OCI-LY1 (cell line): ENCODE results near the gene KCNH4.
A peak's percentile ranks its signal among the peaks of the same experiment; 100 is the strongest.

Source experiments
- H2AFZ ChIP-seq: fragments of 200-600 bp; sonication (generic), shearing (Covaris generic); 2 replicates; pipeline ENCODE4 v1.6.0; 2014; ENCODE audit warnings: antibody characterized with exemption, mild to moderate bottlenecking, low read length
- H3F3A ChIP-seq: fragments of 200-600 bp; sonication (generic), shearing (Covaris generic); 2 replicates; pipeline ENCODE4 v1.6.0; 2014; ENCODE audit warnings: mild to moderate bottlenecking, antibody characterized with exemption, low read length, moderate library complexity; ENCODE audit not compliant: insufficient read depth
- H3K27ac ChIP-seq: fragments of 200-600 bp; sonication (generic); 2 replicates; pipeline ENCODE4 v1.5.1; 2014; ENCODE audit warnings: low read length, mixed run types, mild to moderate bottlenecking, low read depth; ENCODE audit not compliant: poor library complexity, severe bottlenecking
- H3K27me3 ChIP-seq: fragments of 200-600 bp; sonication (generic); 2 replicates; pipeline ENCODE4 v1.6.0; 2014; ENCODE audit warnings: antibody characterized with exemption, mild to moderate bottlenecking, low read length, moderate library complexity; ENCODE audit not compliant: insufficient read depth
- H3K36me3 ChIP-seq: fragments of 200-600 bp; sonication (generic); 2 replicates; pipeline ENCODE4 v1.6.1; 2014; ENCODE audit warnings: mild to moderate bottlenecking, antibody characterized with exemption, low read length, moderate library complexity, mixed read lengths; ENCODE audit not compliant: insufficient read depth
- H3K4me1 ChIP-seq: fragments of 200-600 bp; sonication (generic); 2 replicates; pipeline ENCODE4 v1.5.1; 2014; ENCODE audit warnings: mild to moderate bottlenecking, low read length, moderate library complexity; ENCODE audit not compliant: insufficient read depth, severe bottlenecking
- H3K4me2 ChIP-seq: fragments of 200-600 bp; sonication (generic), shearing (Covaris generic); 2 replicates; pipeline ENCODE4 v1.6.1; 2014; ENCODE audit warnings: low read length
- H3K4me3 ChIP-seq: fragments of 200-600 bp; sonication (generic); 2 replicates; pipeline ENCODE4 v1.5.1; 2014; ENCODE audit warnings: low read length, low read depth, mild to moderate bottlenecking, mixed read lengths; ENCODE audit not compliant: poor library complexity, severe bottlenecking
- H3K79me2 ChIP-seq: fragments of 200-600 bp; shearing (Covaris generic); 2 replicates; pipeline ENCODE4 v1.6.1; 2016; ENCODE audit warnings: mixed run types, low read length, mixed read lengths; ENCODE audit not compliant: insufficient read depth
- H3K9ac ChIP-seq: fragments of 200-600 bp; sonication (generic), shearing (Covaris generic); 2 replicates; pipeline ENCODE4 v1.6.1; 2014; ENCODE audit warnings: mild to moderate bottlenecking, low read length, mixed read lengths
- H3K9me2 ChIP-seq: fragments of 200-600 bp; sonication (generic), shearing (Covaris generic); 2 replicates; pipeline ENCODE4 v1.6.1; 2014; ENCODE audit warnings: low read depth, mild to moderate bottlenecking, low read length, mixed read lengths
- H3K9me3 ChIP-seq: fragments of 200-600 bp; shearing (Covaris generic); 2 replicates; pipeline ENCODE4 v1.6.1; 2014; ENCODE audit warnings: low read length, mixed read lengths
- H4K20me1 ChIP-seq: fragments of 200-600 bp; sonication (generic), shearing (Covaris generic); 2 replicates; pipeline ENCODE4 v1.6.0; 2016; ENCODE audit warnings: mild to moderate bottlenecking, low read length; ENCODE audit not compliant: insufficient read depth
- EZH2 ChIP-seq: fragments of 200-600 bp; sonication (generic), shearing (Covaris generic); IDR thresholded peaks from 2 replicates; pipeline ENCODE4 v1.8.0; 2017; ENCODE audit warnings: borderline replicate concordance, mixed run types, mild to moderate bottlenecking, antibody characterized with exemption, low read length, moderate library complexity, mixed read lengths
- TF ChIP-seq, protein P1 (sequence below): fragments of 200-600 bp; sonication (generic), shearing (Covaris generic); IDR thresholded peaks from 2 replicates; pipeline ENCODE4 v1.5.1; 2017; ENCODE audit warnings: mild to moderate bottlenecking, antibody characterized with exemption, low read length, moderate library complexity, mixed read lengths

The KCNH4 gene

DNA sequence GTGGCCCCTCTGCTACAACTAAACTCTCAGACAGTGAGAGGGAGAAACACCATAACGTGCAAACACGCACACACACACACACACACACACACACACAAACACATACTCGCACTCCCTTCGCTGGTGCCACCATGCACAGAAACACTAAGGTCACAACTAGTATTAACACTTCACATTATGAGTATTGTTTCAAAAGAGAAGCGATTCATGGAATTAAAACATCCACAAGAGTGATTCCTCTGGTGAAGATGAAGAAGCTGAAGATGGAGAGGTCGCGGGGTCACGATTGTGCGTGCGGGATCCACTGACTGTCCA is 20.5 kb upstream of the KCNH4 start:
- Histone ChIP-seq H3K79me2 (no peaks in the 10 kb centered on the region), H3K27me3 (no peaks in the 10 kb centered on the region), H3K9ac (no peak overlapping the region), H3K4me3 (no peak overlapping the region), H4K20me1 (no peaks in the 10 kb centered on the region), H3K27ac (no peak overlapping the region), H3K4me2 (no peak overlapping the region), H3K4me1 (peaks cover 13% of the 10 kb centered on the region), H3K9me3 (no peaks in the 10 kb centered on the region), H3F3A (no peaks in the 10 kb centered on the region), H3K9me2 (no peaks in the 10 kb centered on the region), H2AFZ (no peak overlapping the region), H3K36me3 (no peaks in the 10 kb centered on the region)
- TF ChIP-seq, protein P1, sequence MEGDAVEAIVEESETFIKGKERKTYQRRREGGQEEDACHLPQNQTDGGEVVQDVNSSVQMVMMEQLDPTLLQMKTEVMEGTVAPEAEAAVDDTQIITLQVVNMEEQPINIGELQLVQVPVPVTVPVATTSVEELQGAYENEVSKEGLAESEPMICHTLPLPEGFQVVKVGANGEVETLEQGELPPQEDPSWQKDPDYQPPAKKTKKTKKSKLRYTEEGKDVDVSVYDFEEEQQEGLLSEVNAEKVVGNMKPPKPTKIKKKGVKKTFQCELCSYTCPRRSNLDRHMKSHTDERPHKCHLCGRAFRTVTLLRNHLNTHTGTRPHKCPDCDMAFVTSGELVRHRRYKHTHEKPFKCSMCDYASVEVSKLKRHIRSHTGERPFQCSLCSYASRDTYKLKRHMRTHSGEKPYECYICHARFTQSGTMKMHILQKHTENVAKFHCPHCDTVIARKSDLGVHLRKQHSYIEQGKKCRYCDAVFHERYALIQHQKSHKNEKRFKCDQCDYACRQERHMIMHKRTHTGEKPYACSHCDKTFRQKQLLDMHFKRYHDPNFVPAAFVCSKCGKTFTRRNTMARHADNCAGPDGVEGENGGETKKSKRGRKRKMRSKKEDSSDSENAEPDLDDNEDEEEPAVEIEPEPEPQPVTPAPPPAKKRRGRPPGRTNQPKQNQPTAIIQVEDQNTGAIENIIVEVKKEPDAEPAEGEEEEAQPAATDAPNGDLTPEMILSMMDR: no peak

DNA sequence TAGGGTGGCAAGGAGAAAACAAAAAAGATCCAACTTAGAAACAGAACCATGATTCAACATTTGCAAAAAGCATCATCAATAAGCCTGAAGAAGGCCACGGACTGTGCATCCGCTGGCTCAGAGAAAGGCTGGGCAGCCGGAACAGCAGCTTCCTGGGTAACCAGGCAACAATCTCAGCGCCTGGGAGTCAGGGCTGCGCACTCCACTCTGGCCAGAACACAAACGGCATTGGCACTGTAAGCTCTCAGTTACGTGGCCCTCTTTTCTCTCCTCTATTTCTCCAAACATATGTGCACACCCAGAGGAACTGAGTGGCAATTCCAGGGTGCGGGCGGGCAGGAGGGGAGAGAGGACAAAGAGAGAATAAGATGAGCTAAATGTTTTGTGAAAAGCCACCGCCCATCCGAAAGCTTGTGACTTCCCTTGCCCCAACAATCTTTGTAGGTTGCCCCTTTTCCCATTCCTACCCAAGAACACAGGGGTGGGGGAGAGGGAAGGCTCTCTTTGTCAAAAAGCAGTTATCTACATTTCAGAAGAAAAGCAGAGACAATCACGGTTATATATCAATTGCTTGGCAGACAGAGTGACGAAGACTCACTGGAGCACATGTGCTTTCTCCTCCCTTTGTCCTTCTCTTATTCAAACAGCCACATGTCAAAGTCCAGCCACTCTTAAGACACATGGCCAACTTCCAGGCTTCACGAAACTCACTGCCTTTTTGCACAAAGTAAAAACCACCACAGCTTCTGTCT is 19.9 kb upstream of the KCNH4 start:
- Histone ChIP-seq H3K27me3 (no peaks in the 10 kb centered on the region), H3F3A (no peaks in the 10 kb centered on the region), H3K9me2 (no peaks in the 10 kb centered on the region), H3K79me2 (no peaks in the 10 kb centered on the region), H3K9me3 (no peaks in the 10 kb centered on the region), H4K20me1 (no peaks in the 10 kb centered on the region), H3K36me3 (no peaks in the 10 kb centered on the region), H3K4me1 (peaks cover 13% of the 10 kb centered on the region), H3K4me3 (no peak overlapping the region), H3K9ac (no peak overlapping the region), H3K4me2 (no peak overlapping the region), H2AFZ (no peak overlapping the region), H3K27ac (no peak overlapping the region)
- TF ChIP-seq EZH2: no peak
- TF ChIP-seq, protein P1: no peak

DNA sequence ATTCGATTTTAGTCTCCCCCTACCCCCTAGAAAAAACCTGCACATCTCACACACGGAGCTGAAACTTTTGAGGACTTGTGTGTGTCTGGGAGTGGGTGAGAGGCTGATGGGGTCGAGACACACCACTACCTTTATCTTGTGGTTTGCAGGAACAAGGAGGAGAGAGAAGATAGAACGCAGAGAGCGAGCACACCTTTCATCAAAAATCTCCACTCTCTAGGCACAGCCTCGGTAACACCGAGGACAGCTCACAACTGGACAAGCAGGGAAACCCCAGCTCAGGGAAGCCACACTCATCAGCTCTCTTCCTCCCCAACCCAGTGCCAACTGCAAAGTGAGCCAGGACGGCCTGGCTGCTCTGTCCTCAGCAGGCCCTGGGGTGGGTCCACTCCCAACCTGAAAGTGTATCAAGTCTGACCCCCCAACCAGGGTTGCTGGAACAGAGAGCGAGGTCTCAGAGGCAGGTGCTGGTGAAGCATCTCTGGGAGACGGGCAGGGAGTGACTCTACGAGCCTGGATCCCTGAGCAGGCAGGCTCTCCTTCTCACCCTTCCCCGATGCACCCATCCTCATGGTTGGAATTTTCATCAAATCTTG is 18.6 kb upstream of the KCNH4 start:
- Histone ChIP-seq H3K4me2 (no peak overlapping the region), H3K36me3 (no peaks in the 10 kb centered on the region), H3K79me2 (no peaks in the 10 kb centered on the region), H3K9me2 (no peaks in the 10 kb centered on the region), H3F3A (no peaks in the 10 kb centered on the region), H3K9me3 (no peaks in the 10 kb centered on the region), H3K27me3 (no peaks in the 10 kb centered on the region), H3K4me1 (peaks cover 13% of the 10 kb centered on the region), H4K20me1 (no peaks in the 10 kb centered on the region), H3K4me3 (no peak overlapping the region), H3K9ac (no peak overlapping the region), H2AFZ (peak overlapping the region; percentile 13; the same call in 1 of the 2 replicates), H3K27ac (no peak overlapping the region)
- TF ChIP-seq EZH2: no peak

DNA sequence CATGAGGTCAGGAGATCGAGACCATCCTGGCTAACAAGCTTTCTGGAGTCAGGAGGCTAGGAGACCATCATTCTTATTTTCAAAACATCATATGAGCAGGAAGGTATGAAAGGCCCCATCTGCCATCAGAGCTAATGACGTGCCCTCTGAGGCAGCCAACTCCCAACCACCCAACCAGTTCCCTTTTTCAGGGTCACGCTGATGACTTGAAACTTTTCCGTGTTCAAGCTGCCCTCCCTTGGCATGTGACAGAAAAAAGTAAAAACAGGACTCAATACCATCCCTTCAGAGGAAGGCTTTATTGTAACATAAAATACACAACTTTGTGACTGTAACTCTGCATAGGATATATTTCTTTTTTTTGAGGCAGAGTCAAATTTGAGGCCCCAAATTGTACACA is 18.0 kb upstream of the KCNH4 start:
- H3K27ac ChIP-seq: peak overlapping the region; percentile 63
- no peak overlapping the region; the same call in 1 of the 2 replicates for H3K4me2 ChIP-seq

More for the DNA sequence above, 18.0 kb upstream of the KCNH4 start:
- no peaks in the 10 kb centered on the region for H3K9me2 ChIP-seq
- H2AFZ ChIP-seq: peak overlapping the region; percentile 13
- peaks cover 13% of the 10 kb centered on the region for H3K4me1 ChIP-seq
- no peaks in the 10 kb centered on the region for H3K9me3 ChIP-seq
- H3K79me2 ChIP-seq: no peaks in the 10 kb centered on the region
- TF ChIP-seq, protein P1: no peak
- TF ChIP-seq EZH2: no peak
- H3F3A ChIP-seq: no peaks in the 10 kb centered on the region
- H3K27me3 ChIP-seq: no peaks in the 10 kb centered on the region
- no peaks in the 10 kb centered on the region for H4K20me1 ChIP-seq
- no peaks in the 10 kb centered on the region for H3K36me3 ChIP-seq
- no peak overlapping the region for H3K4me3 ChIP-seq
- peak overlapping the region; percentile 35; the same call in 1 of the 2 replicates for H3K9ac ChIP-seq
